Neural progenitor cell (in vitro differentiated cells): ENCODE results near the gene CDX2. TPM values are rescaled to one million over a fixed set of nuclear protein-coding genes. Genes with fewer than 3 reads are reported as not detected.

Experiments used
- DNase-seq: peaks from one replicate; pipeline ENCODE4 v3.0.0-alpha.2; 2016; ENCODE audit warnings: low spot score
- H2AFZ ChIP-seq: fragments of 200-600 bp; sonication (generic); replicated peaks from 2 replicates; pipeline ENCODE4 v1.6.1; 2016; ENCODE audit warnings: antibody characterized with exemption
- H3F3A ChIP-seq: fragments of 200-600 bp; sonication (generic); 2 replicates; pipeline ENCODE4 v1.6.1; 2016; ENCODE audit warnings: antibody characterized with exemption, low read depth
- H3K27ac ChIP-seq: fragments of 200-600 bp; sonication (generic); 2 replicates; pipeline ENCODE4 v1.5.1; 2016; ENCODE audit warnings: mild to moderate bottlenecking
- H3K27me3 ChIP-seq: fragments of 200-600 bp; sonication (generic); 2 replicates; pipeline ENCODE4 v1.6.1; 2016; ENCODE audit warnings: mild to moderate bottlenecking, moderate library complexity
- H3K36me3 ChIP-seq: fragments of 200-600 bp; sonication (generic); 2 replicates; pipeline ENCODE4 v1.5.1; 2016
- H3K4me1 ChIP-seq: fragments of 200-600 bp; sonication (generic); 2 replicates; pipeline ENCODE4 v1.6.1; 2016; ENCODE audit warnings: mixed run types
- H3K4me2 ChIP-seq: fragments of 200-600 bp; sonication (generic); 2 replicates; pipeline ENCODE4 v1.6.1; 2016
- H3K4me3 ChIP-seq: fragments of 200-600 bp; sonication (generic); 2 replicates; pipeline ENCODE4 v1.5.1; 2016
- H3K79me2 ChIP-seq: fragments of 200-600 bp; sonication (generic); 2 replicates; pipeline ENCODE4 v1.6.1; 2016; ENCODE audit warnings: low read depth
- H3K9ac ChIP-seq: fragments of 200-600 bp; sonication (generic); 2 replicates; pipeline ENCODE4 v1.6.1; 2016
- H3K9me3 ChIP-seq: fragments of 200-600 bp; sonication (generic); 2 replicates; pipeline ENCODE4 v1.5.1; 2016; ENCODE audit warnings: low read depth
- H4K20me1 ChIP-seq: fragments of 200-600 bp; sonication (generic); 2 replicates; pipeline ENCODE4 v1.6.1; 2016; ENCODE audit warnings: low read depth
- H3K27ac Mint-ChIP-seq: 3 replicates; pipeline ENCODE4 v1.8.0; 2021; ENCODE audit warnings: mixed read lengths
- H3K27me3 Mint-ChIP-seq: 2 replicates; pipeline ENCODE4 v1.8.0; 2022; ENCODE audit warnings: low read depth, mild to moderate bottlenecking, inconsistent platforms, moderate library complexity, mixed read lengths; ENCODE audit not compliant: insufficient read depth
- H3K36me3 Mint-ChIP-seq: 3 replicates; pipeline ENCODE4 v1.8.0; 2021; ENCODE audit warnings: mixed read lengths
- H3K4me1 Mint-ChIP-seq: 3 replicates; pipeline ENCODE4 v1.8.0; 2021; ENCODE audit warnings: mixed read lengths
- H3K4me3 Mint-ChIP-seq: 3 replicates; pipeline ENCODE4 v1.8.0; 2021; ENCODE audit warnings: mild to moderate bottlenecking, moderate library complexity, mixed read lengths
- H3K9me3 Mint-ChIP-seq: 3 replicates; pipeline ENCODE4 v1.8.0; 2020; ENCODE audit warnings: mixed read lengths
- CTCF ChIP-seq: fragments of 200-600 bp; sonication (generic); IDR thresholded peaks from 2 replicates; pipeline ENCODE4 v1.5.1; 2017; ENCODE audit warnings: antibody characterized with exemption, mild to moderate bottlenecking
- EZH2 ChIP-seq: fragments of 200-600 bp; sonication (generic); IDR thresholded peaks from 2 replicates; pipeline ENCODE4 v1.6.1; 2017; ENCODE audit warnings: antibody characterized with exemption, mild to moderate bottlenecking, moderate library complexity
- EZH2phosphoT487 ChIP-seq: fragments of 200-600 bp; sonication (generic); IDR thresholded peaks from 2 replicates; pipeline ENCODE4 v1.6.1; 2017; ENCODE audit warnings: antibody characterized with exemption
- total RNA-seq: library from RNA; depleted of rRNA; stranded (reverse); fragments of >200 nt; gene quantifications from 2 replicates; pipeline ENCODE4 v1.2.3, GENCODE V29; 2015; ENCODE audit warnings: low replicate concordance

CDX2 gene, protein sequence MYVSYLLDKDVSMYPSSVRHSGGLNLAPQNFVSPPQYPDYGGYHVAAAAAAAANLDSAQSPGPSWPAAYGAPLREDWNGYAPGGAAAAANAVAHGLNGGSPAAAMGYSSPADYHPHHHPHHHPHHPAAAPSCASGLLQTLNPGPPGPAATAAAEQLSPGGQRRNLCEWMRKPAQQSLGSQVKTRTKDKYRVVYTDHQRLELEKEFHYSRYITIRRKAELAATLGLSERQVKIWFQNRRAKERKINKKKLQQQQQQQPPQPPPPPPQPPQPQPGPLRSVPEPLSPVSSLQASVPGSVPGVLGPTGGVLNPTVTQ
- total RNA-seq: not detected in 2 replicates

- H3K4me1 ChIP-seq: peaks cover 65% of the 10 kb centered on the region
- DNase-seq: peak; percentile 51
- H3K9me3 ChIP-seq: no peaks in the 10 kb centered on the region
- Mint-ChIP-seq H3K36me3 (no peaks in the 10 kb centered on the region), H3K27ac (no peak within 1 kb of the TSS), H3K27me3 (peaks cover 88% of the 10 kb centered on the region), H3K4me1 (peaks cover 36% of the 10 kb centered on the region), H3K4me3 (peak within 1 kb of the TSS; percentile 58), H3K9me3 (no peaks in the 10 kb centered on the region)
- TF ChIP-seq EZH2phosphoT487: no peak
- TF ChIP-seq CTCF: no peak
- TF ChIP-seq EZH2: no peak
- peak within 1 kb of the TSS; percentile 74 for H3K4me2 ChIP-seq
- H3K36me3 ChIP-seq: no peaks in the 10 kb centered on the region
- H2AFZ ChIP-seq: no peak within 1 kb of the TSS
- peaks cover 100% of the 10 kb centered on the region for H3K27me3 ChIP-seq
- H3K9ac ChIP-seq: no peak within 1 kb of the TSS
- peak within 1 kb of the TSS; percentile 29 for H3K4me3 ChIP-seq
- H3F3A ChIP-seq: peaks cover 55% of the 10 kb centered on the region
- H3K79me2 ChIP-seq: no peaks in the 10 kb centered on the region
- H4K20me1 ChIP-seq: peaks cover 95% of the 10 kb centered on the region
- H3K27ac ChIP-seq: no peak within 1 kb of the TSS
Measured at GRCh38 chr13:27969082-27969865, at the start of gene CDX2. CDX2 (minus strand) TSS chr13:27969315; CDS start chr13:27969006, 309 bp downstream.

DNA sequence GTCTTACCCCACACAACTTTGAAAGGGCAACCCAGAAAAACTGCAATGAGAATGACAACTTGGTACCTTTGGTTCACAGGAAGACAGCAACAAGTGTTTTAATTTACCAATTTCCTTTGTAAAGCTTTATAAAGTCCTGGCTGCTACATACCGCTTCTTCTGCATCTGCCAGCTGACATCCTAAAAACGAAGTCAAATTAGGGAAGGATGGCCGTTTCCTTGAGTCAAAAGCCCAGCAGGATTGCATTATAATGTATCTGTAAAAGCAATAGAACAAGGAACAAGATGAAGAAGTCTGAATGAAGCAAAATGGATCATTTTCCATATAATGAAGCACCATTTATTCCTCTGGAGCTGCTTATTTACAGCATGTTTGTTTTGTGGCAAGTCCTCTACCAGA is 45.2 kb upstream of the CDX2 start:
- H3K36me3 Mint-ChIP-seq: no peaks in the 10 kb centered on the region
- Histone ChIP-seq H3K27me3 (no peaks in the 10 kb centered on the region), H3K79me2 (no peaks in the 10 kb centered on the region), H3K4me3 (no peak overlapping the region), H3K4me2 (no peak overlapping the region), H4K20me1 (no peaks in the 10 kb centered on the region), H2AFZ (no peak overlapping the region), H3K9me3 (no peaks in the 10 kb centered on the region), H3K4me1 (no peaks in the 10 kb centered on the region), H3K9ac (no peak overlapping the region), H3K27ac (no peak overlapping the region), H3K36me3 (no peaks in the 10 kb centered on the region), H3F3A (no peaks in the 10 kb centered on the region)
- TF ChIP-seq EZH2 (no peak), EZH2phosphoT487 (no peak), CTCF (no peak)
- peaks cover 5% of the 10 kb centered on the region for H3K27me3 Mint-ChIP-seq
- no peak overlapping the region for H3K4me3 Mint-ChIP-seq
- H3K27ac Mint-ChIP-seq: no peak overlapping the region
- H3K4me1 Mint-ChIP-seq: peaks cover 2% of the 10 kb centered on the region
- no peaks in the 10 kb centered on the region for H3K9me3 Mint-ChIP-seq
- no peak for DNase-seq

- H3K4me3 Mint-ChIP-seq: no peak overlapping the region
- no peak overlapping the region for H2AFZ ChIP-seq
- TF ChIP-seq EZH2phosphoT487: no peak
- TF ChIP-seq EZH2: no peak
- TF ChIP-seq CTCF: no peak
- H3K4me2 ChIP-seq: no peak overlapping the region
- H3K9ac ChIP-seq: no peak overlapping the region
- H3F3A ChIP-seq: no peaks in the 10 kb centered on the region
- no peaks in the 10 kb centered on the region for H3K36me3 Mint-ChIP-seq
- peaks cover 2% of the 10 kb centered on the region for H3K4me1 Mint-ChIP-seq
- no peaks in the 10 kb centered on the region for H3K9me3 ChIP-seq
- no peak overlapping the region for H3K4me3 ChIP-seq
- DNase-seq: no peak
- no peak overlapping the region for H3K27ac Mint-ChIP-seq
- peaks cover 3% of the 10 kb centered on the region for H3K27me3 Mint-ChIP-seq
- no peaks in the 10 kb centered on the region for H3K79me2 ChIP-seq
- no peak overlapping the region for H3K27ac ChIP-seq
- H3K9me3 Mint-ChIP-seq: no peaks in the 10 kb centered on the region
- no peaks in the 10 kb centered on the region for H3K27me3 ChIP-seq
- no peaks in the 10 kb centered on the region for H4K20me1 ChIP-seq
- H3K36me3 ChIP-seq: no peaks in the 10 kb centered on the region
- no peaks in the 10 kb centered on the region for H3K4me1 ChIP-seq
Measured at GRCh38 chr13:28013482-28013881, 44.4 kb upstream of the CDX2 start.
